Measurements from ENCODE around the gene SLX4.
"Not testable (repeated sequence)": the region's sequence is repeated elsewhere in the genome, so short reads cannot be mapped to it uniquely, and the experiment has no call there.

The SLX4 gene

GRCh38 chr16:3611146-3611975, at the start of gene SLX4:
Gene SLX4 (minus strand): TSS chr16:3611606. CDS start chr16:3608964, 2,642 bp downstream.
- peak; percentile 37 to 93 (median 83) for DNase-seq
- intact Hi-C loops (cut with DNase I), result no loop called here

GRCh38 chr16:3659251-3659650, 47.8 kb upstream of the SLX4 start:
- intact Hi-C loops (cut with DNase I), result no loop called here
- no peak for DNase-seq

GRCh38 chr16:3656491-3657468, 45.4 kb upstream of the SLX4 start:
- intact Hi-C loops (cut with DNase I), result no loop called here
- peak in 1 of 42 donors; percentile 5 for DNase-seq

- DNase-seq; intact Hi-C loops (cut with DNase I): not testable (repeated sequence)
Observed at GRCh38 chr16:3656160-3656490, 44.7 kb upstream of the SLX4 start.

- intact Hi-C loops (cut with DNase I), result no loop called here
- peak in 1 of 42 donors; percentile 2 for DNase-seq
Observed at GRCh38 chr16:3655396-3656159, 44.2 kb upstream of the SLX4 start.

- peak in 1 of 42 donors; percentile 3 for DNase-seq
- intact Hi-C loops (cut with DNase I), result no loop called here
Observed at GRCh38 chr16:3655030-3655395, 43.6 kb upstream of the SLX4 start.

- DNase-seq, result peak in 40 of 42 donors; percentile 21 to 83 (median 56)
- intact Hi-C loops (cut with DNase I), result no loop called here
Observed at GRCh38 chr16:3654249-3654991, 43.0 kb upstream of the SLX4 start, which contains the start of gene DNASE1. Gene DNASE1 (plus strand): TSS chr16:3654691. CDS start chr16:3655374, 683 bp downstream.

- DNase-seq, result peak in 12 of 42 donors; percentile 5 to 29 (median 10)
- intact Hi-C loops (cut with DNase I), result no loop called here
Observed at GRCh38 chr16:3652373-3653195, 41.2 kb upstream of the SLX4 start.

- peak in 13 of 42 donors; percentile 6 to 31 (median 11) for DNase-seq
- intact Hi-C loops (cut with DNase I), result no loop called here
Observed at GRCh38 chr16:3651461-3652372, 40.3 kb upstream of the SLX4 start.

GRCh38 chr16:3650631-3651265, 39.3 kb upstream of the SLX4 start:
- intact Hi-C loops (cut with DNase I), result no loop called here

GRCh38 chr16:3646348-3646920, 35.0 kb upstream of the SLX4 start:
- DNase-seq, result peak in 9 of 42 donors; percentile 3 to 40 (median 17)
- intact Hi-C loops (cut with DNase I), result no loop called here

More at GRCh38 chr16:3650631-3651265, 39.3 kb upstream of the SLX4 start:
- DNase-seq, result peak in 13 of 42 donors; percentile 2 to 27 (median 10)

- DNase-seq, result peak in 8 of 42 donors; percentile 4 to 40 (median 25)
- intact Hi-C loops (cut with DNase I), result no loop called here
Observed at GRCh38 chr16:3645504-3646347, 34.3 kb upstream of the SLX4 start.

- DNase-seq, result peak in 4 of 42 donors; percentile 0 to 25 (median 11)
- intact Hi-C loops (cut with DNase I), result no loop called here
Observed at GRCh38 chr16:3645108-3645503, 33.7 kb upstream of the SLX4 start.

GRCh38 chr16:3643095-3643730, 31.8 kb upstream of the SLX4 start:
- peak in 5 of 42 donors; percentile 10 to 23 (median 21) for DNase-seq

More at GRCh38 chr16:3643095-3643730, 31.8 kb upstream of the SLX4 start:
- intact Hi-C loops (cut with DNase I), result no loop called here
